HG03521 (cell line): ENCODE measurements around the gene TIMM10.

Experiments
- ATAC-seq: cut with Tn5 transposase; IDR thresholded peaks from one replicate; pipeline ENCODE4 v1.9.1; 2021; ENCODE audit warnings: mild to moderate bottlenecking, moderate library complexity; ENCODE audit not compliant: unreplicated experiment

TIMM10 gene, protein sequence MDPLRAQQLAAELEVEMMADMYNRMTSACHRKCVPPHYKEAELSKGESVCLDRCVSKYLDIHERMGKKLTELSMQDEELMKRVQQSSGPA

GRCh38 chr11:57530596-57531507 is at the start of gene TIMM10:
TSS of gene TIMM10 (minus strand) at chr11:57530754. CDS start at chr11:57530189, 565 bp downstream.
- ATAC-seq = peak; percentile 99

DNA sequence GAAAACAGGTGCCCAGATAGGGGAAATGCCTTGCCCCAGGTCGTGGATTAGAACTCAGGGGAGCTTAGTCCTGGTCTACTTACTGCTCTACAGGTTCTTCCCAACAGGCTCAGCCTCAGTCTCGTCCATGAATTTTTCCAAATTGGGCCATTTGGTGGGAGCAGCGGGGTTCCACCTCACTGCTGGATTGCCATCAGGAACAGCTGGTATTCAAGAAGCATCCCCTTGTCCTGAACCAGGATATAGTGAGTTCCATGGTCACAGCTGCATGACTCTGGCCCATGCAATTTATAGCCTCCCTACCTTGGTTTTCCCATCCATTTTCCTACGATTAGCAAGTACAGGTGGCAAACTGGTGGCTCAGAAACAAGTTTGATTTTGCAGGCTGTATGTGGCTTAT is 43.5 kb upstream of the TIMM10 start:
- no peak for ATAC-seq

- ATAC-seq = no peak
Measured at GRCh38 chr11:57571606-57572005, 41.1 kb upstream of the TIMM10 start.

GRCh38 chr11:57568330-57568766 is 37.8 kb upstream of the TIMM10 start:
- ATAC-seq = peak; percentile 5

DNA sequence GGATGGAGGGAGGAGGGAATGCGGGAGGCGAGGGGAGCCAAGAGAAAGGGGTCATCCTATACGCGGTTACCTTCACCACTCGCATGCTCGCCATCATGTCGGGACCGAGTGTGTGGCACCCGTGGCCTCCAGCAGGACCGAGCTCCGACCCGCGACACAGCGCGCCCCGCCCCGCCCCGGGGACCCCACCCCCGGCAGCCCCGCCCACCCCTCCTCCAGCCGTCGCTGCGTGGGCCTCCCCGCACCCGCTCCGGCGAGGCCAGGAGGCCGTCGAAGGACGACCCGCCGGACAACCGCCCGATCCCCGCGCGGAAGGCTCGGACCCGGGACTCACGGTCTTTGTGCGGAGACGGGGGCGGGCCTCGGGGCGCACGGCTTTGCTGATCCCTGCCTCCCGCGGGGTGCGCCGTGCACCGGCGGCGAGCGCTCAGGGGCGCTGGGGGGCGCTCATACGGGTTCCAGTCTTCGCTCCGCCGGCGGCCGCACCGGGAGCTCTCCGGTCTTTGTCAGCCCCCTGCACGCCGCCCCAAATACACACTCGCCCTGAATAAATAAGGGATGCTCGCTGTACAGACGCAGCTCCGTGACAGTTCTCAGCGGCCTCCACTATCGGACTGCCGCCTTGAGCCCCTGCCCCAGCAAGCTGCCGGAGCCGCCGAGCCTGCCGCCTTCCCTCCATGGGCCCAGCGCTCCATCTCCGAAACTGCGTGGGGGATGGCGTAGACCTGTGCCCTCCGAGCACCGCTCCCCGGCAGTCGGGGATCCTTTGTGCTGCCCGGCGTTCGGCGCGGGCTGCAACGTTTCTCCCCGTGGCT is 37.2 kb upstream of the TIMM10 start, which contains the start of gene UBE2L6:
UBE2L6 (minus strand) TSS at position 158 of the 815 bp plus-strand sequence; CDS start at position 97, 61 bp downstream.
- peak; percentile 56 for ATAC-seq

GRCh38 chr11:57566905-57567514 is 36.5 kb upstream of the TIMM10 start:
- ATAC-seq = no peak

DNA sequence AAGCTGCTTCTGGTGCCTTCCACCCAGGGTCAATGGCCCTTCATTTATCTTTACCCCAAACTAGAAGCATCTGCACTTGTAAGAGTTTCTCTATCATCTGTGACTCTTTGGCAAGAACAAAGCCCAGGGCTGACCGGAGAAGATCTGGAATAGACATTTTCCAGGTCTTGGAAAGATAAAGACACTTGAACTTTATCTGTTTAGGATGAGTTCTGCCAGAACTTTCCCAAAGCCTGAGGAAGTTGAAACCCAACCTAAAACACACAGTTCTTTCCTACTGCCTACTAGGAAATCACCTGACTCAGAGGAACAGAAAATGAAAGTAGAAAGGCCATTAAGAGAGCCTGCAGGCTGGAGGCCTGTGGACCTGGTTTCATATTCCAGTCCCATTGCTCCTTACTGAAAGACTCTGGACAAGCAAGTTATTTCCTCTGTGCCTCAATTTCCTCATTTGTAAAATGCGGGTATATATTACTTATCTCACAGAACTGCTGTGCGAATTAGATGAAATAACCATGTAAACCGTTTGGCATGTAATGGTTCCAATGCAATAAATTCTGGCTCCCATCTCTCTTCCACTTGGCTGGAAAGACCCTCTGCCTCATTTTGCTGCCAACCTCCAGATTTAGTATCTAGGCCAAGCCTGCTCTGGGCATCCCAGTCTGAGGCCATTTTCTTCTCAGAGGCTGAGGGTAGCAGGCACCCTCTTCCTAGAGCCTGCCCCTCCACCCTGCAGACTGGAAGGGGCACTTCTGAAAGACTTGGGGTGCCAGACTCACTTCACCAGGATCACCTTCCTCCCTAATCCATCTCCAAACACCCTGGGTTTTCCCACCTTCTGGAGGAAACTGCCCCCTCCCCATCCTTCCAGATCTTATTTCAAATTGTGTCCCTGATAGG is 35.7 kb upstream of the TIMM10 start:
- peak; percentile 63 for ATAC-seq

GRCh38 chr11:57562596-57562995 is 32.0 kb upstream of the TIMM10 start:
- ATAC-seq = no peak

- ATAC-seq = no peak
Measured at GRCh38 chr11:57560146-57560545, 29.6 kb upstream of the TIMM10 start.

DNA sequence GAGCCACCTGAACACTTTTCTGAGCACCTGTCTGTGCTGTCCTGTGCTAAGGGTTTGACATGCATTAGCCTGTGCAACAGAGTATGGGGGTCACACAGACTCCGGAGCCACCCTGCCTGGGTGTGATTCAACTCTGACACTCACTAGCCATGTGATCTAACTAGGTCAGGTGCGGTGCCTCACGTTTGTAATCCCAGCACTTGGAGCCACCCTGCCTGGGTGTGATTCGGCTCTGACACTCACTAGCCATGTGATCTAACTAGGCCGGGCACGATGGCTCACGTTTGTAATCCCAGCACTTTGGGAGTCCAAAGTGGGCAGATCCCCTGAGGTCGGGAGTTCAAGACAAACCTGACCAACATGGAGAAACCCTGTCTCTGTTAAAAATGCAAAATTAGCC is 25.5 kb upstream of the TIMM10 start:
- ATAC-seq = no peak

- ATAC-seq = no peak
Measured at GRCh38 chr11:57555393-57555792, 24.8 kb upstream of the TIMM10 start.

- no peak for ATAC-seq
Measured at GRCh38 chr11:57552479-57552878, 21.9 kb upstream of the TIMM10 start.

DNA sequence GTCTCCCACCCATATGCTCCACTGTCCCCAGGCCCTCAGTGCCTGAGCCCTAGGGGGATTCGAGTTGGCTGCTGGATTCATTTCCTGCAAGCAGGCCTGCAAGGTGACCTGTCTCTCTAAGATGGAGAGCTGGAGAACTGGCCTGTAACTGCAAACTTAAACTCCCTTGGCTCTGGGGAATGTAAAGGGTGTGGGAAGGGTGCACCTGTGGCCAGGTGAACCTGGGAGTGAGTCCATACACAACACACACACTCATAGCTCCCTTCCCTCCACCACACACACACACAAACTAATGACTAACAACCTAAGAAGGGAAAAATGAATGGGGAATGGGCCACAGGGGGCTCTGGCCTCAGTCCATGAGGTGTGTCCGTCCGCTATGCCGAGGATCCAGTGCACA is 21.4 kb upstream of the TIMM10 start:
- no peak for ATAC-seq

GRCh38 chr11:57549983-57550382 is 19.4 kb upstream of the TIMM10 start:
- ATAC-seq = no peak

DNA sequence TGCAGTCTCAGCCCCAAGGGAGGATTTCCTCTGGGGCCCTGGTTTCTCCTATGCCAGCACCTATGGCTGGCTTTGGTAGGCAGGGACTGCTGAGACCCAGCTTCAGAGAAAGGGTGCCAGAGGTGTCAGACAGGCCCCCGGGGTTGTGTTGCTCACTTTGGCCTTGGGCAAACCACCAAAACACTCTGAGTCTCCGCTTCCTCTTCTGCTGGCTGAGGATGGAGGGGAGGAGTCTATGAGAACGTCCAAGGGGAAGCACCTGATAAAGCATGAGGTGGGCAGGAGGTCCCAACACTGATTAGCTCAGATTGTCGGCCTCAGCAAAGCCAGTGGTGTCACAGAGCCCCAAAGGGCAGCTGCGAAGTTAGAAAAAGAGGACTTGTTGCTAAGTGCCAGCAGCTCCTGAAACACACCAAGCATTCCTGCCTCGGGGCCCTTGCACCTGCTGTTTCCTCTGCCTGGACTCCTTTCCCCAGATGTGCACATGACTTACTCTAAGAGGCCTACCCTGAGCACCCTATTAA is 17.4 kb upstream of the TIMM10 start:
- ATAC-seq = peak; percentile 91

DNA sequence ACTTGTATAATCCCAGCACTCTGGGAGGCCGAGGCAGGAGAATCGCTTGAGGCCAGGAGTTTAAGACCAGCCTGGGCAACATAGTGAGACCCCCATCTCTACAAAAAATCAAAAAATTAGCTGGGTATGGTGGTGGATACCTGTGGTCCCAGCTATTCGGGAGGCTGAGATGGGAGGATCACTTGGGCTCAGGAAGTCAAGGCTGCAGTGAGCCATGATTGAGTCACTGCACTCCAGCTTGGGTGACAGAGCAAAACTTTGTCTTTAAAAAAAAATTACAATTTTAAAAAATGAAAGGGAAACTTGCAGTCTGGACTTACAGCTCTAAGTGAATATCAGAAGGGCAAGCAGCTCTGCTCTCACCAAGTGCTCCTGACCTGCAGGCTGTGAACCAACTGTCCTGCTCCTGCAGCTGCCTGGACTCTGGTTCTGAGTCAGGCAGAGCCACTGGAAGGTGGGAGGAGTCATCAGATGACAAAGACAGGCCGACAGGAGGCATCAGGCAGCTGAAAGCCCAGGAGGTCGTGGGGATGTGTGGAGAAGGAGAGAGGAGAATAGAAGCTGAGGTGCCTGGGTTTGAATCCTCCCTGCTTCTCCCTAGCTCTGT is 16.4 kb upstream of the TIMM10 start:
- no peak for ATAC-seq

DNA sequence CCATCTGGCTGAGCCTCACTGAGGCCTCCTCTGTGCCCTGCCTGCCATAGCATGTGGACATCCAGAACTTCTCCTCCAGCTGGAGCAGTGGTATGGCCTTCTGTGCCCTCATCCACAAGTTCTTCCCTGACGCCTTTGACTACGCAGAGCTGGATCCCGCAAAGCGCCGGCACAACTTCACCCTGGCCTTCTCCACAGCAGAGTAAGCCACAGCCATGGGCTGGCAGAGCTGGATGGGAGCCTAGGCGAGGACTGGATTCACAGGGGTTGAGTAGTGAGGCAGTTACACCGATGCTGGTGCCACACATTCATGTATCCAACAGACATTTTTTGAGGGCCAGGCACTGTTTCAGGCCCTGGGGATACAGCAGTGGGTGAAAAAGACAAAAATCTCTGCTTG is 15.9 kb upstream of the TIMM10 start:
- no peak for ATAC-seq

GRCh38 chr11:57545883-57546282 is 15.3 kb upstream of the TIMM10 start:
- ATAC-seq = no peak

DNA sequence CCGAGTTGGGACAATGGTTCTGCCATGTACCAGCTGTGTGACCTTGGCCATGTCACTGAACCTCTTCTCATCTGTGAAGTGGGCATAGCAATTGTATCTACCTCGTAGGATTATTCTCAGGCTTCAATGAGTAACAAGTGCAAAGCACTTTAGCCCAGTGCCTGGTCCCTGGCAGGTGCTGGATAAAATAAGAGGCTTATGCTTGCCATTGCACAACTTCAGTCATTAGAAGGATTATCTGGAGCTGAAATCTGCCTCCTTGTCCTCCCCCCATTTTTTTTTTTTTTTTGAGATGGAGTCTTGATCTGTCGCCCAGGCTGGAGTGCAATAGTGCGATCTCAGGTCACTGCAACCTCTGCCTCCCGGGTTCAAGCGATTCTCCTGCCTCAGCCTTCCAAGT is 14.0 kb upstream of the TIMM10 start:
- no peak for ATAC-seq
